HEK293T (cell line): ENCODE measurements around the gene ZNF556.

Experiments used
- CTCF ChIA-PET: fragments of 350-600 bp; formaldehyde crosslinking; extraction: SDS; loops from one replicate; lab custom pipeline; 2021; ENCODE audit warnings: antibody characterized with exemption, inconsistent platforms; lab: Yijun Ruan, JAX
- POLR2A ChIA-PET: fragments of 350-600 bp; formaldehyde crosslinking; extraction: SDS; loops from one replicate; lab custom pipeline; 2020; ENCODE audit warnings: antibody characterized with exemption, inconsistent platforms; lab: Yijun Ruan, JAX
- DNase-seq: peaks from one replicate; pipeline ENCODE4 v3.0.0; 2012; ENCODE audit warnings: mixed read lengths; ENCODE audit errors: extremely low spot score
- ARNT ChIP-seq: fragments of 450-650 bp; IDR thresholded peaks from 2 replicates; pipeline ENCODE4 v1.6.1; 2017; ENCODE audit warnings: mild to moderate bottlenecking
- BHLHE40 ChIP-seq: fragments of 450-650 bp; IDR thresholded peaks from 2 replicates; pipeline ENCODE4 v1.6.1; 2016; ENCODE audit warnings: mild to moderate bottlenecking, moderate library complexity, borderline replicate concordance
- CTBP1 ChIP-seq: fragments of 450-650 bp; IDR thresholded peaks from 2 replicates; pipeline ENCODE4 v1.6.1; 2016; ENCODE audit warnings: borderline replicate concordance
- ELF4 ChIP-seq: fragments of 450-650 bp; IDR thresholded peaks from 2 replicates; pipeline ENCODE4 v1.6.1; 2017; ENCODE audit warnings: antibody characterized with exemption
- FOXA1 ChIP-seq: fragments of 450-650 bp; IDR thresholded peaks from 2 replicates; pipeline ENCODE4 v1.6.1; 2016; ENCODE audit warnings: mild to moderate bottlenecking
- FOXK2 ChIP-seq: fragments of 450-650 bp; IDR thresholded peaks from 2 replicates; pipeline ENCODE4 v1.6.1; 2016; ENCODE audit warnings: mild to moderate bottlenecking
- FOXM1 ChIP-seq: fragments of 450-650 bp; IDR thresholded peaks from 2 replicates; pipeline ENCODE4 v1.6.1; 2017; ENCODE audit warnings: mild to moderate bottlenecking, borderline replicate concordance
- HDGF ChIP-seq: fragments of 450-650 bp; IDR thresholded peaks from 2 replicates; pipeline ENCODE4 v1.6.1; 2017; ENCODE audit warnings: antibody characterized with exemption, borderline replicate concordance
- L3MBTL2 ChIP-seq: fragments of 450-650 bp; conservative IDR thresholded peaks from 2 replicates; pipeline ENCODE4 v1.6.1; 2016; ENCODE audit warnings: mild to moderate bottlenecking
- LEF1 ChIP-seq: fragments of 450-650 bp; IDR thresholded peaks from 2 replicates; pipeline ENCODE4 v1.6.1; 2017; ENCODE audit warnings: mild to moderate bottlenecking, borderline replicate concordance
- NFRKB ChIP-seq: fragments of 450-650 bp; IDR thresholded peaks from 2 replicates; pipeline ENCODE4 v1.6.1; 2016; ENCODE audit warnings: mild to moderate bottlenecking, moderate library complexity
- SP1 ChIP-seq: fragments of 450-650 bp; IDR thresholded peaks from 2 replicates; pipeline ENCODE4 v1.6.1; 2017
- SUZ12 ChIP-seq: fragments of 450-650 bp; IDR thresholded peaks from 2 replicates; pipeline ENCODE4 v1.6.1; 2016; ENCODE audit warnings: mild to moderate bottlenecking
- TARDBP ChIP-seq: fragments of 450-650 bp; IDR thresholded peaks from 2 replicates; pipeline ENCODE4 v1.6.1; 2016
- ZNF384 ChIP-seq: fragments of 450-650 bp; IDR thresholded peaks from 2 replicates; pipeline ENCODE4 v1.6.1; 2016
- TF ChIP-seq, protein P1 (sequence below): fragments of 450-650 bp; IDR thresholded peaks from 2 replicates; pipeline ENCODE4 v1.6.1; 2016

The ZNF556 gene

DNA sequence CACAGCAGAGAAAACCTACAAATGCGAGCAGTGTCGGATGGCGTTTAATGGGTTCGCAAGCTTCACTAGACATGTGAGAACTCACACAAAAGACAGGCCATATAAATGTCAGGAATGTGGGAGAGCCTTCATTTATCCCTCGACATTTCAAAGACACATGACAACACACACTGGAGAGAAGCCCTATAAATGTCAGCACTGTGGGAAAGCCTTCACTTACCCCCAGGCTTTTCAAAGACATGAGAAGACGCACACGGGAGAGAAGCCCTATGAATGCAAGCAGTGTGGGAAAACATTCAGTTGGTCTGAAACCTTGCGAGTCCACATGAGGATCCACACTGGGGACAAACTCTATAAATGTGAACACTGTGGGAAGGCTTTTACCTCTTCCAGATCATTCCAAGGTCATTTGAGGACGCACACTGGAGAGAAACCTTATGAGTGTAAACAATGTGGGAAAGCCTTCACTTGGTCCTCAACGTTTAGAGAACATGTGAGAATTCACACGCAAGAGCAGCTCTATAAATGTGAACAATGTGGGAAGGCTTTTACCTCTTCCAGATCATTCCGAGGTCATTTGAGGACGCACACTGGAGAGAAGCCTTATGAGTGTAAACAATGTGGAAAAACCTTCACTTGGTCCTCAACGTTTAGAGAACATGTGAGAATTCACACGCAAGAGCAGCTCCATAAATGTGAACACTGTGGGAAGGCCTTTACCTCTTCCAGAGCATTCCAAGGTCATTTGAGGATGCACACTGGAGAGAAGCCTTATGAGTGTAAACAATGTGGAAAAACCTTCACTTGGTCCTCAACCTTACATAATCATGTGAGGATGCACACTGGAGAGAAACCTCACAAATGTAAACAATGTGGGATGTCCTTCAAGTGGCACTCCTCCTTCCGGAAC, 50.4 kb downstream of the ZNF556 start:
- DNase-seq = no peak
- no peak for TF ChIP-seq SP1
- no peak for TF ChIP-seq CTBP1
- no peak for TF ChIP-seq ZNF384
- no peak for TF ChIP-seq FOXA1
- TF ChIP-seq, protein P1, sequence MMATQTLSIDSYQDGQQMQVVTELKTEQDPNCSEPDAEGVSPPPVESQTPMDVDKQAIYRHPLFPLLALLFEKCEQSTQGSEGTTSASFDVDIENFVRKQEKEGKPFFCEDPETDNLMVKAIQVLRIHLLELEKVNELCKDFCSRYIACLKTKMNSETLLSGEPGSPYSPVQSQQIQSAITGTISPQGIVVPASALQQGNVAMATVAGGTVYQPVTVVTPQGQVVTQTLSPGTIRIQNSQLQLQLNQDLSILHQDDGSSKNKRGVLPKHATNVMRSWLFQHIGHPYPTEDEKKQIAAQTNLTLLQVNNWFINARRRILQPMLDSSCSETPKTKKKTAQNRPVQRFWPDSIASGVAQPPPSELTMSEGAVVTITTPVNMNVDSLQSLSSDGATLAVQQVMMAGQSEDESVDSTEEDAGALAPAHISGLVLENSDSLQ = no peak
- TF ChIP-seq FOXK2 = no peak
- no peak for TF ChIP-seq HDGF
- no peak for TF ChIP-seq LEF1
- TF ChIP-seq ELF4 = no peak
- no peak for TF ChIP-seq ARNT
- TF ChIP-seq BHLHE40 = no peak
- TF ChIP-seq TARDBP = no peak
- no peak; the same call in 1 of the 2 replicates for TF ChIP-seq L3MBTL2
- TF ChIP-seq NFRKB = no peak
- POLR2A ChIA-PET = no interaction called here
- CTCF ChIA-PET = no interaction called here

DNA sequence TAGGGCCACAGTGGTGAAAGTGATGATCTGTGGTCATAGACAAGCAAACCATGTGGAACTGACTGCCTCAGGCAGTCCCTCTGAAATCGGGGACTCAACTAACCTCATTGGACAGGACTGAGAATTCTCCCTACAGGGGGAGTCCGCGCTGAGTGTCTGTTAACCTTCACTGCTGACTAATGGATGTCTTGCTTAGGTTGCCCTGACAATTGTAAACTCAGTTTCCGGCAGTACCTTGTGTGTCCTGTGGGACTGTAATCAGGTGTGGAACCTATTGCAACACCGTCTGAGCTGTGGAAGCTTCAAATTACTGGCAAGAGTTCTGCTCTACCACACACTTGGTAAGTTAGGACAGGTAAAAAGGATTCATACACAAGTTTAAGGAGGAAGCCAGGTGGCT, 55.9 kb downstream of the ZNF556 start:
- POLR2A ChIA-PET = interaction anchor here (2.0 kb wide), 1 partner anchor 22 kb away, joined by 11 read pairs; the partner anchor contains the start of gene ZNF57
- no peak for DNase-seq
- CTCF ChIA-PET = no interaction called here
- no peak for TF ChIP-seq LEF1

DNA sequence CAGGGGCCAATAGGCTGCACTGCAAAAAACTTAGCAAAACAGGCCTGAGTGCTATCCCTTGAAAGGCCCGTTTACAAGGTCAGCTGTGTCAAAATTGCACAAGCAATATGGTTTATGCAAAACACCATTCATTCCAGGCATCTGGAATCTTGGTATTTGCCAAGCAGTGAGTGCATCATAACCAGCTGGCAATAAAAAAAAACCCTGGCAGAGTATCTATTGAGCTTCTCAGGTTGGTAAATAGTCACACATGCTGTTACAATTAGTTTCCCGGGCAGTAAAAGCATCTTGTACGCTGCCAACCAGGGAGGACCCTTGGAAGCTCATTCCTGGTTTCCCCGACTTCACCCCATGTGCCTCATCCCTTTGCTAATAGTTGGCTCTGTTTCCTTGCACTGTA, 56.4 kb downstream of the ZNF556 start:
- ChIA-PET POLR2A (interaction anchor here (2.0 kb wide), 1 partner anchor 23 kb away, joined by 11 read pairs; the partner anchor contains the start of gene ZNF57), CTCF (no interaction called here)
- no peak for DNase-seq
- no peak for TF ChIP-seq L3MBTL2
- TF ChIP-seq TARDBP = no peak
- no peak for TF ChIP-seq CTBP1
- no peak for TF ChIP-seq FOXK2
- no peak for TF ChIP-seq FOXM1
- no peak for TF ChIP-seq BHLHE40
- no peak for TF ChIP-seq ZNF384
- no peak for TF ChIP-seq FOXA1
- no peak for TF ChIP-seq ARNT
- TF ChIP-seq NFRKB = no peak
- no peak for TF ChIP-seq LEF1
- TF ChIP-seq SP1 = no peak
- TF ChIP-seq, protein P1 = no peak

DNA sequence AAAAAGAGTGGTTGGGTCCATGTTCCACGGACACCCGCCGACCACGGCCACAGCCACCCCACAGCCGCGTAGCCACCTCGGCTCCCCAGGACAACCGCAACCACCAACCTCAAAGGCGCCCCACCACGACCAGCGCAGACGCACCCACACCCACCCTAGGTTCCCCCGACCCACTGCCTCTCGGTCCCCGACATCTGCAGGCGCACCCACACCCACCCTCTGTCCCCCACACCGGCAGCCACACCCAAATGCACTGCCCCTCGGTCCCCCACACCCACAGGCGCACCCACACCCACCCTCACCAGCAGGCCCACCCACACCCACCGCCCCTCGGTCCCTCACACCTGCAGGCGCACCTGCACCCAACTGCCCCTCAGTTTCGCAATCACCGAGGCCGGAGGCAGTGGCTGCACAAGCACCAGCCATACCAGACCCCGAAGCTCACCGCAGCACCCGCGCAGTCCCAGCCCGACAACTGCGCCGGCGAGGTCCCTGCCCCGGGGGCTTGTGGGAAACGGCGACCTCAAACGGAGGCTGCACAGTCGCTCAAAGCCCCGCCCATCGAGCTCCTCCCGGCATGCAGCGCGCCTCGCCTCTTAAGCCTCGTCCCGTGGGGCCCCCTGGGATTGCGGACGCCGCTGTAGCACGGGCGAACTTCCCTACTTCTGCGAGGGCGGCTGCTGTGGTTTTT, 59.4 kb downstream of the ZNF556 start:
- no peak for TF ChIP-seq L3MBTL2
- no peak for TF ChIP-seq TARDBP
- TF ChIP-seq SP1 = no peak
- TF ChIP-seq ZNF384 = no peak
- TF ChIP-seq, protein P1 = no peak
- TF ChIP-seq FOXM1 = no peak
- no peak for TF ChIP-seq ELF4
- TF ChIP-seq ARNT = no peak
- no peak for TF ChIP-seq FOXK2
- POLR2A ChIA-PET = no interaction called here
- CTCF ChIA-PET = no interaction called here
- DNase-seq = no peak

DNA sequence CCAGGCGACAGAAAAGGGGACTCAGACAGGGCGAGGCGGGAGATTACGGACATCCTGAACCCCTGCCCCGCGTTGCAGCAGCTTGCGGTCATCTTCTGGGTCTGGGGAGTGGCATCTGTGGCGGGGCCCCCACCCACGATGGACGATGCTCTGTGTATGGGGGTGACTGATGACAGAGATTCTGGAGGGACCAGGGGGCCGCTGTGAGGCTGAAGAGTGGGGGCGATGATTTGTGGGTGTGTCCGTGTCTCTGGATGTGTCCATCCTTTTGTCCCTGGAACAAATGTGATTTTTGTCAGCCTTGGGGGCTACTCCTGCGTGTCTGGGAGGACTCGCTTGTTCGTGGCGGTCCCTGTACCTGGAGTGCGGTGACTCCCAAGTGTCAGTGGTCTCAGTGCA, 59.9 kb downstream of the ZNF556 start:
- CTCF ChIA-PET = no interaction called here
- no peak for DNase-seq
- POLR2A ChIA-PET = no interaction called here
- TF ChIP-seq FOXM1 = no peak
- TF ChIP-seq CTBP1 = no peak
- TF ChIP-seq ELF4 = no peak
- TF ChIP-seq L3MBTL2 = no peak
- no peak for TF ChIP-seq ARNT
- no peak for TF ChIP-seq BHLHE40
- no peak for TF ChIP-seq SUZ12
- TF ChIP-seq ZNF384 = no peak
- no peak for TF ChIP-seq TARDBP
- no peak for TF ChIP-seq SP1
- no peak for TF ChIP-seq FOXK2
- TF ChIP-seq LEF1 = no peak
- TF ChIP-seq FOXA1 = no peak
- no peak for TF ChIP-seq HDGF
- TF ChIP-seq, protein P1 = no peak
